SHP77 (cell line): ENCODE results near the gene GPRC5D.

ENCODE experiments used
- DNase-seq, 2 experiments: peaks; one replicate each; lab custom pipeline; 2025; lab: John Stamatoyannopoulos, UW

The GPRC5D gene

DNA sequence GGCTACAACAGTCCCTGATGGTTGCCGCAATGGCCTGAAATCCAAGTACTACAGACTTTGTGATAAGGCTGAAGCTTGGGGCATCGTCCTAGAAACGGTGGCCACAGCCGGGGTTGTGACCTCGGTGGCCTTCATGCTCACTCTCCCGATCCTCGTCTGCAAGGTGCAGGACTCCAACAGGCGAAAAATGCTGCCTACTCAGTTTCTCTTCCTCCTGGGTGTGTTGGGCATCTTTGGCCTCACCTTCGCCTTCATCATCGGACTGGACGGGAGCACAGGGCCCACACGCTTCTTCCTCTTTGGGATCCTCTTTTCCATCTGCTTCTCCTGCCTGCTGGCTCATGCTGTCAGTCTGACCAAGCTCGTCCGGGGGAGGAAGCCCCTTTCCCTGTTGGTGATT is 43.7 kb downstream of the GPRC5D start:
- no peak for DNase-seq

DNA sequence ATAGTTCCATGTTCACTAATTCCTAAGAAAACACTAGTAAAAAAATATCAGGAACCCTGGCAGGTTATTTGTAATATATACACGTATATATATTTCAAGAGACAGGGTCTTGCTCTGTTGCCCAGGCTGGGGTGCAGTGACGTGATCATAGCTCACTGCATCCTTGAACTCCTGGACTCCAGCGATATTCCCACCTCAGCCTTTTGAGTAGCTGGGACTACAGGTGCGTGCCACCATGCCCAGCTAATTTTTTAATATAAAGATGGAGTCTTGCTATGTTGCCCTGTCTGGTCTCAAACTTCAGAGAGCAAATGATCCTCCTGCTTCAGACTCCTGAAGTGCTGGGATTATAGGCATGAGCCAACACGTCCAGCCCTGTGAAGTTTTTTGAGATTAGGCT is 44.4 kb downstream of the GPRC5D start:
- DNase-seq, result no peak

DNA sequence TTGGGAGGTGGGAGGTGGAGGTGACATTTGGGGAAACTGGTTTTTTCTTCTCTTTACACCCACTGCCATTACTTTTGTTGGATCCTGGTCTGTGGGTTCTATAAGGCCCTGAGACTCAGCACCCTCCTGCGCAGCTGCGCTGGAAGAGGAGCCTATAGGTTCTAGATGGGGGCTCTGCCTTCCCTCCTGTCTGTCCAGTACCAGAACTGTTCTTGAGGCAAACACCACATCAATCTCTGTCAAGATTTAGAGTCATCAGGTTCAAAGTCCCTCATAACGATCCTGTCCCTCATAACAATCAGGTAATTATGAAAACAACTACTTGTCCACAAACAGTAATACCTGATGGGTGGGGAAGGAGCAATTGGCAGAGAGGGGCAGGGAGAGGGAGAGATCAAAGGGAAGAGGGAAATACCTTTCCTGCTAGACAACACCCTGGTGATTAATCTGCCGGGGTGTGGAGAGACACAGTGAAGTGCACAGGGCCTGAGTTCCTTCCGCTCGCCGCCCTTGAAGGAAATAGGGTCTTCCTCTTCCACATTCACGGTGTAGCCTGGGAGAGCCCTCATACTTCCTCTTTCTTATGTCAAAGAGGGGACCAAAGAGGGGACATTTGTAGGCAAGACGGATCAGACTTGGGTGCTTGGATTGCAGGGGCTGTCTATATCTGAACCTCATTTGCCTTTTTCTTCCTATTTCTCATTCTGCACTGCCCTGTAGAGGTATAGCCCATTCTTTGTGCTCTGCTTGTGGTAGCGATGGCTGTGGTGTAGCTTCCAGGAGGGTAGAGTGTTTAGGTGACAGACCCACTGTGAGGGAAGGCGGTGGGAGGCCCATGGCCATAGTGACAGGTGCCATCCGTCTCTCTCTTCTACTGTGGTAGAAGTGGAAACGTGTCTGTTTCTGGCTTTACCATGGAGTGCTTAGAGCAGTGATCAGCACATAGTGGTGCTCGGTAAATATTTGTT is 48.0 kb downstream of the GPRC5D start:
- no peak for DNase-seq

DNA sequence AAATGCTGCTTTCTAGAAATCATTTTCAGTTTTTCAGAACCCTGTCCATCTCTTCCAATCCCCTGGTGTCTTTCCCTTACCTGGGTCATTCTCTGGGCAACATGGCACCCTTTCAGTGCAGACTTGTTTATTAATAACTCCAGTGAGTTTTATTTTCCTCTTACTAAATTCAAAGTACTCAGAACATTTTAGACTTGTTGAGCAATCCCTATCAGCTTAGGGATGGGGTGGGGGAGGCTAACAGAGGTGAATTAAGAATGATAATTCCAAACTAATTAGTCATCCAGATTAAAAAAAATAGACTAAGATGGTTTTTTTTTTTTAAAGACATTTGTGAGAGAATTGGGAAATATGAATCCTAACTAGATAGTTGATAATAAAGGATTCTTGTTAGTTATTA is 49.9 kb downstream of the GPRC5D start:
- no peak for DNase-seq

DNA sequence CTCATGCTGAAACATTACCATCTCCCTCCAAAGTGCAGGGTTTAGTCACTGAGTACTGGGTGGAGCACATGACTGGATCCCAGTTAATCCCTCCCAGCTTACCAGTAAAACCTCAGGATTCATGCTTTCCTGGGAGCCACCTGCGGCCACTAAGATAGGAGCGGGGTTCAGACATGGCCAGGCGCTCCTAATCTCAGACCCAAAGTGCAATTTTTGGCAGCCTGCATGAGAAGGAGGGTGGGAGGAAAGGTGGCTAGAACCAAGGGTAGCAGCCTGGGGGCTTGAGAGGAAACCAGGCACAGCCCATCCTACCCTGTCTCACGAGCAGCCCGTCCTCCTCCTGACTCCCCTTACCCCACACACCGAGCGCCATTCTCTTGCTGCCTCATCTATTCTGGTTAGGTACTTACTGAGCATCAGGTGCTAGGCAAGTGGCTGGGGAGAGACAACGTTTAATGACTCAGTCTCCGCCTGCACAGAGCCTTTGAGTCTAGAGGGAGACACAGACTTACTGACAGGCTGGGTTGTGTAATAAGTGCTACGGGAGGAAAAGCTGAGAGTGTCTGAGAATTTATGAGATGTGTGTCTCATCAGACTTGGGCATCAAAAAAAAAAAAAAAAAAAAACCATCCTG is 50.7 kb downstream of the GPRC5D start:
- no peak for DNase-seq

DNA sequence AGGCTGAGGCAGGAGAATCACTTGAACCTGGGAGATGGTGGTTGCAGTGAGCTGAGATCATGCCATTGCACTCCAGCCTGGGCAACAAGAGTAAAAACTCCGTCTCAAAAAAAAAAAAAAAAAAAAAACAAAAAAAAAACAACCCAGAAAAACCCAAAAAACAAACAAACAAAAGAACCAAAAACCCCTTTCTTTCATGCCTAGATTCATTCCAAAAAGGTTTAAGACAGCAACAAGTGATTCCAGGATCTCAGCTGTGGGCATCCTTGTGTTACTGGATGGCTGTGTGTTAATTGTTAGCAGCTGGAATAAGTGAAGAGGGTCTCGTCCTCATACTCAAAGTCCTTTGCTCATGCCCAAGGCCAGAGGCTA is 51.2 kb downstream of the GPRC5D start:
- no peak for DNase-seq

DNA sequence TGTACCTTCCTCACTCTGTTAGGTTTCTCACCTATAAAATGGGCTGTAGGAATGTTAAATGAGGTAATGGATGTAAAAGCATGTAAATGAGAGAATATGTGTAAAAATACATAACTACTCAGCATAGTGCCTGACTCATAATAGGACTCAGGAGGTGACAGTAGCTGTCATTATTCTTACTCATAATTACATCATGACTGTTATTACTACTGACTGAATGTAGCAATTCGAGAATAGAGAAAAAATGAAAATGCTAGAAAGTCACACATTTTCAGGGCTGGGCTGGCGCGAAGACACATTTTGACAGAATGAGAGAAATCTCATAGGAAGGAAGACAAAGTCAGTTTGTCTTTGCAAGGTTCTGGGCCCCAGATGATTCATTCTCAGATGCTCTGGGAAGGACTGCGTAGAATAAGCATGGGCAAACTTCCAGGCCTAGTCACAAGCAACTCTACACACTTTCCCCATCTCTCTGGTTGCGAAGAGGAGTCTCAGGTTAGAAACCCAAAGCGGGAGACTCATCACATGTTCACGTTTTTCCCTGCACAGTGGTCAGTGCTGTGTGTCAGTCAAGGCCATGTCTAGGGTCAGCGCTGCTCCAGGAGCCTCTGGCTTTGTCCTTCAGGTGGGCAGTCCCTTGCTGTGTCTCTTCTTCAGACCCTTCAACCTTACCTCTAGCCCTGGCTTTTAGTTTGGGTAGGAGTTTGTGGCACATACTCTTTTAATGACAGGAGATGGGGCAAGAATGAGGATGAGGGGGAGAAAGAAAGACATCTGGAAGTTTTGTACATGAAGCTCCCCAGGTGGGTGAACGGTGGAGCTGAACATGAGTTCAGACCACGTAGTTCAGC is 52.2 kb downstream of the GPRC5D start:
- no peak for DNase-seq

DNA sequence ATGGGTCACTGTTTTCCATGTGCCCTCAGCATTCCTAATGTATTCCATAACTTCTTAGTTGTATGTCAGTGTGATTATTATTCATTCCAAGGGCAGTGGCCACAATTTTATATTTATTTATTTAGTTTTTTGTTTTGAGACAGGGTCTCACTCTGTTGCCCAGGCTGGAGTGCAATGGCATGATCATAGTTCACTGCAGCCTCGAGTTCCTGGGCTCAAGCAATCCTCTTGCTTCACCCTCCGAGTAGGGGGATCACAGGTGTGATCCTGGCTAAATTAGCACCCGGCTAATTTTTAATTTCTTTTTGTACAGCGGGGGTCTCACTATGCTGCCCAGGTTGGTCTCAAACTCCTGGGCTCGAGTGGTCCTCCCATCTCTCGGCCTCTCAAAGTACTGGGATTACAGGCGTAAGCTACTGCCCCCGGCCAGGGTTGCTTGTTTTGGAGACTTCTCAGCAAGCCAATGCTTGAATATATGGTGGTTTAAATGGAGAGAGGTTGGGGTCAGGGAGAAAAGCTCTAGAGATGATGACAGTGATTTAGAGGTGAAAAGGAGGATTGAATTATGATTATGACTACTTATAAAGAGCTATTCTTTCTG is 53.0 kb downstream of the GPRC5D start:
- no peak for DNase-seq

DNA sequence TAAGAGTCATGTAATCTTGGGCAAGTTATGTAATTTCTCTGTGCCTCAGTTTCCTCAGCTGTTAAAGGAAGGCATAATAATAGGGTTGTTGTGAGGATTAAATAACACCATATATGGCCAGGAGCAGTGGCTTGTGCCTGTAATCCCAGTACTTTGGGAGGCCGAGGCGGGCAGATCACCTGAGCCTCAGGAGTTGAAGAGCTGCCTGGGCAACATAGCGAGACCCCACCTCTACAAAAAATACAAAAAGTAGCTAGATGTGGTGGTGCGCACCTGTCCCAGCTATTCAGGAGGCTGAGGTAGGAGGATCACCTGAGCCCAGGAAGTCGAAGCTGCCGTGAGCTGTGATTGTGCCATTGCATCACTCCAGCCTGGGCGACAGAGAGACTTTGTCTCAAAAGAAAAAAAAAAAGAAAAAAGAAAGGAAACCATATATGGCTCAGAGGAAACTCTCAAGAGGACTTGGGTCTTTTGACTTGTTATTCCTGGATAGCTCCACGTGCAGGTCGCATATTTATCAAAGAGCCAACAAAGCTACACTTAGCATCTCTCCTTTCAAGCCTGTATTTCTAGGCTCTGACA is 53.7 kb downstream of the GPRC5D start:
- DNase-seq, result no peak

DNA sequence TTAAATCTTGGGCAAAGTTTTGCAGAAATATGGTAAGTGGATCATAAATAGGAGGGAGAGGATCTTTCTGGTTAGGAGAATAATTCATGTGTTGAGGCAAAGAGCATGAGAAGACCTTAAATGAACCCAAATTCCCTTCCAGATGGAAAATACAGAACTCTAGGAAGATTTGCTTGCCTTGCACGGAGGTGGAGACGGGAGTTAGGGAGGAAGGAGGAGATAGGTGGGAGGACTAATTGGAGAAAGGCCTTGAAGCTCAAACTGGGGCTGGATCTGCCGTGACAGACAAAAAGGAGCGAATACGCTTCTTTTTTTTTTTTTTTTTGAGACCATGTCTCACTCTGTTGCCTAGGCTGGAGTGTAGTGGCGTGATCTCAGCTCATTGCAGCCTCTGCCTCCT is 54.7 kb downstream of the GPRC5D start:
- DNase-seq, result no peak

DNA sequence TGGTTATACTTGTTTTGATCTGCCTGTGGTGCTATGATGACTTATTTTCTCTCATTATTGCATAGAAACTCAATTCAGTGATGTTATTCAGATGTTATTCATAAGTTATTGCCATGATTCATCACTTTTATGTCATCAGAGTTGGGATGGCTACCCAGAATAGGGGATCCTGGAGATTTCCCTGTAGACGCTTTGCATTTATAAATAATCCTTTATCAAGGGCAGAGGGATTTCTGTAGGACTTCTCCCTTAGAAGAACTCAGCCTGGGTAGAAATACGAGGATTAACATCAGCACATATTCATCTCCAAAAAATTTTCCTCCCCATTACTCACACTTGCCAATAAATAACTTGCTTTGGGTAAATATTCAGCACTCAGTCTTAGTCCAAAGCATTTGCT is 55.7 kb downstream of the GPRC5D start:
- no peak for DNase-seq

DNA sequence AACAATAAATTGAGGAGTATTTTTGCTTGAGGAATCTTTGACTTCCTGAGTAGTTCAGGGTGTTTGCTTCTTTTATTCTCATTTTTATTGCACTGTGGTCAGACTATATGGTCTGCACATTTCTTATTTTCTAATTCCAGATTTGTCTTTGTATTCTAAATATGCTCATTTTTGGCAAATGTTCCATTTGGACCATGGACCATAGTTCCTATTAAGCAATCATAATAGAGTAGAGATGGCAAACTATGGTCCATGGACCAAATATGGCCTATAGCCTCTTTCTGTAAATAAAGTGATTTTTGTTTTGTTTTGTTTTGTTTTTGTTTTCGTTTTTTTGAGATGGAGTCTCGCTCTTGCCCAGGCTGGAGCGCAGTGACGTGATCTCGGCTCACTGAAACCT is 58.5 kb downstream of the GPRC5D start:
- no peak for DNase-seq

DNA sequence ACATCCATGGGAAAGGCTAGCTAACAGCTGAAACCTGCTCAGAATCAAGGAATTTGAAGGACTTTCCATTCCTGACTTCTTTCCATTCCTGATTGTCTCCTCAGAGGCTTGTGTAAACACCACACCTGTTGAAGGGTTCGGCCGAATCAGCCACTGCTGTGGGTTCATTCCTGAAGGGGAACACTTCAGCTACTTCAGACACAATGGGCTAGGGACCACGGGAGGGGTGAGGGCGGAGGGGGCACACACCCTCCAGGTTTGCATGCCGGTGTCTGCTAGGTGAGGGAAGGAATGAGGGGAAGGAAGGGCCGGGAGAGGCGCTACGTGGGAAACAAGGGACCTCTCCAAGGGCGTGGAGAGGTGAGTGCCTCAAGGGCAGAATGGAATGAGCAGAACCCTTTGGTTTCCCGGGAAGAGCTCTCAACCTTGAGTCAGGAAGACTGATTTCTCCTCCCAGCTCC is 59.3 kb downstream of the GPRC5D start:
- DNase-seq, result no peak

DNA sequence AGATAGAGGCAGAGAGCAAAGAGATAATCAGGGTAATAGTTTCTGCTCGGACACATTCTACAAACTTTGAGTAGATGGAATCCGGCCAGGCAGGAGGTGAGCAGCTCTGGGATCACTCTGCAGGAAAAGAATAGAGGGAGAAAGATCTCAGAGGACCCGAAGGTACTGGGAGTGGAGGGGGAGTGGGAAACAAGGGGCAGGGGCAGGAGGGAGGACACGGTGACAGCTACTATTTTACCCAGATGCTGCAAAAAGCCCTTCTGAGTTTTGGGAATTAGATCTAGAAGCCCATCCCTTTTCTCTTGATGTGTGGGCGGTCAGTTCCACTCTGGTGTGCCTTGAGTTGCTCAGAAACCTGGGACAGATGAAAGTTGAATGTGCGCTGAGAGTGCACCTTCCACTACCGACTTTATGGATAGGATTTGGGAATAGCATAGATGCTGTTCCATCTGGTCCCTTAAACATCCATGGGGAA is 60.1 kb downstream of the GPRC5D start:
- no peak for DNase-seq

DNA sequence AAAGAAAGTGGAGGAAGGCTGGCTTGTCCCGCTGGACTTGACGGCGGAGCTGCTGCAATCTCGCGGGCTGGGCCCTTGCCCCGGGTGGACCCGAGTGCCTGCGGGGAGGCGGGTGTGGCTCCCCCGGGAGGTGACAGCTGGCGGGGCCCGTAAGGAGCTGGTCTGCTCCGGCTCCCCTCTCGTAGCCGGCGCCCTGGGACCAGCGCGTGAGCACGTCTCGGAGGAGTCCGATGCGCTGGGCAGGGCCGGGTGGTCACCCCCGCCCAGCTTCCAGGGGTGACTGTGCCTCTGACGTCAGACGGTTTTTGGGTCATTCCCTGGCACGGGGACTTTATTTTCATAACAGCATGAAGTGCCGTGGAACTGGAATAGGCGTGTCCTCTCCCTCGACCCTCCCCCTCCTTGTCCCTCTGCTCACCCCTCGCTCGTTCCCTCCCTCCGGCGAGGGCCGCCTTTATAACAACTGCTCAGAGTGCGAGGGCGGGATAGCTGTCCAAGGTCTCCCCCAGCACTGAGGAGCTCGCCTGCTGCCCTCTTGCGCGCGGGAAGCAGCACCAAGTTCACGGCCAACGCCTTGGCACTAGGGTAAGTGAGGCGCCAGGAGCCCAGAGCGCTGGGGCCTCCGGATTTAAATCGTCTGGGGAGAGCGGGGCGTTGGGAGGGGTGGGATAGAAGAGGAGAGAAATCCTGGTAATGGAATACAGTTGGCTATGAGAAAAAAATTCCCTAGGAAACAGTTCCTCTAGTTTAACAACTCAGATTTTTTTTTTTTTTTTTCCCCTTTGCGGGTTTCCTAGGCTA is 60.7 kb downstream of the GPRC5D start, which contains the start of gene GPRC5A:
TSS of gene GPRC5A (plus strand) at position 483 of the 801 bp plus-strand sequence. CDS start 16,688 bp downstream, outside the sequence.
- DNase-seq, result no peak
